Cardiac muscle cell (in vitro differentiated cells and primary cell): ENCODE data around the gene ANKRD62. TPM values are rescaled to one million over a fixed set of nuclear protein-coding genes. Genes with fewer than 3 reads are reported as not detected.

Experiments
- DNase-seq, 2 donors: peaks; one replicate each; pipeline versions ENCODE4 v3.0.0 to v3.0.0-alpha.2; 2010 to 2017; ENCODE audit warnings: low read depth in 1 of 2, low spot score in 1 of 2
- H3K27ac ChIP-seq: fragments of 200-600 bp; sonication (generic); 2 replicates; pipeline ENCODE4 v1.5.1; 2016
- H3K27me3 ChIP-seq: fragments of 200-600 bp; sonication (generic); 2 replicates; pipeline ENCODE4 v1.6.0; 2016; ENCODE audit warnings: control low read depth
- H3K36me3 ChIP-seq: fragments of 200-600 bp; sonication (generic); 2 replicates; pipeline ENCODE4 v1.5.1; 2016; ENCODE audit warnings: control low read depth
- H3K4me1 ChIP-seq: fragments of 200-600 bp; sonication (generic); 2 replicates; pipeline ENCODE4 v1.8.1; 2017; ENCODE audit warnings: low read depth, mild to moderate bottlenecking, mixed run types
- H3K4me3 ChIP-seq: fragments of 200-600 bp; sonication (generic); 2 replicates; pipeline ENCODE4 v1.5.1; 2016; ENCODE audit warnings: mild to moderate bottlenecking
- H3K9me3 ChIP-seq: fragments of 200-600 bp; sonication (generic); 2 replicates; pipeline ENCODE4 v1.5.1; 2017; ENCODE audit warnings: low read depth, mild to moderate bottlenecking, control low read depth
- CTCF ChIP-seq: IDR thresholded peaks from 2 replicates; pipeline ENCODE4 v1.5.1; 2012; ENCODE audit warnings: low read depth, mild to moderate bottlenecking, low read length
- polyA plus RNA-seq: library from polyadenylated mRNA; unstranded; fragments of >200 nt; fragmentation: Nextera tagmentation; extraction: Ambion mirVana; gene quantifications from 2 replicates; pipeline ENCODE4 v1.2.1, GENCODE V29; 2016
- total RNA-seq: library from RNA; depleted of rRNA; stranded (reverse); fragments of >200 nt; gene quantifications from 2 replicates; pipeline ENCODE4 v1.2.3, GENCODE V29; 2016

The ANKRD62 gene
- total and polyA plus RNA-seq, 2 experiments from 2014 or later: not detected

DNA sequence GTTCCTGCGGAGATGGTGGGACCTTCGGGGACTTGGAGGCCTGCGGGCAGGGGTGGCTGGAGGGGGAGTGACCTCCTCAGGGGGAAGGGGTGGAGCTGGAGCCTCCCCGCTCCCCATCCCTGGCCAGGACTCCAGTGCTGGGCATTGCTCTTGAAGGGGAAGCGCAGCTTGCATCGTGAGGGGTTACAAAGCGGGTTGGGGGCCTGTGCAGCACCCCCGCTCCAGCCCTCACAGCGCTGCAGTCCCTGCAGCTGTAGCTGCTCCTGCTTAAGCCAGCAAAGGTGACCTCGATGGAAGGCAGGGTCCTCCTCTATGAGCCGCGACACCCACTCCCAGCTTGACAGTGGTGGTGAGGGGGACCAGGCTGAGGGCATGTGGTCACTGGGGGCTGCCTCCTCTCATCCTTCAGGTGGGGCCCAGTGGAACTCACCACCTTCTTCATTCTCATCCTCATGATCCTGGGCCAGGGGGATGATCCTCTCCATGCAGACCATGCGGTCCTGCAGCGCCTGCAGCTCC, 36.7 kb upstream of the ANKRD62 start:
- no peaks in the 10 kb centered on the region for H3K27me3 ChIP-seq

DNA sequence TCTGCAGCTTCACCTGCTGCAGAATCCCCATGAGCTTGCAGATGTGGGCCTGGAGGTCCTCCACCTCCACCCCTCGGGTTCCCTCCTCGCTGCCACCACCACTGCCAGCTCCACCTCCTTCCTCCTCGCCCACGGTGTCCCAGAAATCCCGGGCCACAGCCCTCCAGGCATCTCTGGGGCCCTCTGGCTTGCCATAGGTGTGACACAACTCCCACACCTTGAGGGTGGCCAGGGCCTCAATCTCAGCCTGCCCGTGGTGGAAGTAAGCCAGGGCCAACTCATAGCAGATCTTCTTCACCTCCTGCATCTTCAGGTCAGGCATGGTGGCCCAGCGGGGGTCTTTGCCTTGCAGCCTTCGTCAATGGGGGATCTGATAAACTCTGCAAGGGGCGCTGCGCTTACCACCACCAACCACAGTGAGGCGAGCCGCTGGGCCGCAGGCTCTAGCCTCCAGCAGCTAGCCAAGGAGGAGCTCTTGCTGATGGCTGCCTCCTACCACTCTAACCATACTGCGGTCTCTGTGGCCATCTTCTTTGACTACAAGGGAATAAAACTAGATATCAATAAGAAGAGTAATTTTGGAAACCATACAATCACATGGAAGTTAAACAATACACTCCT, 36.1 kb upstream of the ANKRD62 start:
- H3K27me3 ChIP-seq: no peaks in the 10 kb centered on the region
- no peaks in the 10 kb centered on the region for H3K9me3 ChIP-seq
- no peaks in the 10 kb centered on the region for H3K4me1 ChIP-seq
- no peak overlapping the region for H3K4me3 ChIP-seq
- H3K27ac ChIP-seq: no peak overlapping the region
- TF ChIP-seq CTCF: no peak
- H3K36me3 ChIP-seq: no peaks in the 10 kb centered on the region
- no peak for DNase-seq

More for the DNA sequence above, 36.7 kb upstream of the ANKRD62 start:
- H3K4me3 ChIP-seq: no peak overlapping the region
- no peaks in the 10 kb centered on the region for H3K36me3 ChIP-seq
- no peaks in the 10 kb centered on the region for H3K4me1 ChIP-seq
- no peak for TF ChIP-seq CTCF
- no peaks in the 10 kb centered on the region for H3K9me3 ChIP-seq
- H3K27ac ChIP-seq: no peak overlapping the region
- no peak for DNase-seq

DNA sequence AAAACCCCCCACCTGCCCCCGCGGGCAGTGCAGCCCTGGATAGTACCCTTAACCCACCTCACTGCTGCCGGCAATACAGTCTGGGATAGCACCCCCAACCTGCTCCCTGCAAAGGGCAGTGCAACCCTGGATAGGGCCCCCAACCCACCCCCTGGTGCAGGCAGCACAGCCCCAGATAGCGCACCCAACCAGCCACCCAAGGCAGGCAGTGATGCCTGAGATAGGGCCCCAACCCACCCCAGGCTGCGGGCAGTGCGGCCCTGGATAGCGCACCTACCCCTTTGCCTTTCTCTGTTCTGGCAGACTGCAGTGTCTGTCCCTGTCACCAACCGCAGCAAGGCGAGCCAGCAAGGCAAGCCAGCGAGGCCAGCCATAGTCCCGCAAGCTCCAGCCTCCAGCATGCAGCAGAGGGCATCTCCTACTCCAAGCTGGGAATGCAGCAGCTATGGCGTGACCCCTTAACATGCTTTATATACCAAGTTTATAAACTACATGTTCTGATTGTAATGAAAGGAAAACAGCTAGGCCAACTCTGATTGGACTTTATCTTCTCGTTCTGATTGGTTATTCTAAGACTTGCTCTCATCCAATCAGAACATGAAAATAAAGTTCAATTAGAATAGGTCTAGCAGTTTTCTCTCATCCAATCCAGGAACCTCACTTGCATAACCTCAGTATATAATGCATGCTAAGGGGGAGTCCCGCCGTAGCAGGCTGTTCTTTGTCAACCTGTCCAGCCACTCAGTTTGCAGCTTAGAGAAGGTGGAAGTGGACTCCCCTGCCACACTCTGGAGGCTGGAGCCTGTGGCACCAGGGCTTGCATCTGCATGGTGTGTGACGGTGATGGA, 34.1 kb upstream of the ANKRD62 start:
- no peak for DNase-seq
- H3K27ac ChIP-seq: no peak overlapping the region
- no peaks in the 10 kb centered on the region for H3K36me3 ChIP-seq
- TF ChIP-seq CTCF: no peak
- no peaks in the 10 kb centered on the region for H3K4me1 ChIP-seq
- H3K4me3 ChIP-seq: no peak overlapping the region
- no peaks in the 10 kb centered on the region for H3K9me3 ChIP-seq
- H3K27me3 ChIP-seq: no peaks in the 10 kb centered on the region

DNA sequence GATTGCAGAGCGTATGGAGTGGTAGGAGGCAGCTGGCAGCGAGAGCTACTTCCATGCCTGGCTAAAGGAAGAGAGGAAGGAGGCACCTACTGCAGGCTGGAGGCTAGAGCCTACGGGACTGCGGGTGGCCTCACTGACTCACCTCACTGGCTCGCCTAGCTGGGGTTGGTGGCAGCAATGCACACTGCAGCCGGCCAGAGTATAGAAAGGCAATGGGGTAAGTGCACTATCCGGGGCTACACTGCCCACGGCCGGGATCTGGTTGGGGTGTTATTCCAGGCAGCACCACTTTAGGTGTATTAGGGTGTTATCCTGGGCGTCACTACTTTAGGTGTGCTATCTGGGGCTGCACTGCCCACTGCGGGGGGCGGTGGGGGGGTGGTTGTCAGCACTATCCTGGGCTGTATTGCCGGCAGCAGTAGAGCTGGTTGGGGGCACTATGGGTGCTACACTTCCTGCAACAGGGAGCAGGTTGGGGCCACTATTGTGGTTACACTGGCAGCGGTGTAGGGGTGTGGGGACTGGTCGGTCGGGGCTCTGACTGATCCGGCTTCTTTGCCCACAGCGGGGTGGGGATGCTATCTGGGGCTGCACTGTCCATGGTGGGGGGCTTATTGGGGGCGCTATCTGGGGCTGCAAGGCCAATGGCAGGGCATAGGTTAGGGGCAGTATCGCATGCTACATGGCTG, 33.3 kb upstream of the ANKRD62 start:
- no peak for DNase-seq
- no peak overlapping the region for H3K27ac ChIP-seq
- H3K36me3 ChIP-seq: no peaks in the 10 kb centered on the region

More for the DNA sequence above, 33.3 kb upstream of the ANKRD62 start:
- Histone ChIP-seq H3K27me3 (no peaks in the 10 kb centered on the region), H3K4me1 (no peaks in the 10 kb centered on the region), H3K9me3 (no peaks in the 10 kb centered on the region), H3K4me3 (no peak overlapping the region)
- no peak for TF ChIP-seq CTCF
